ENCODE measurements around the gene RAPGEF1. TPM values are rescaled to one million over a fixed set of nuclear protein-coding genes. Genes with fewer than 3 reads are reported as not detected.
"Not testable (repeated sequence)": the region's sequence is repeated elsewhere in the genome, so short reads cannot be mapped to it uniquely, and the experiment has no call there.

The RAPGEF1 gene
- total RNA-seq, 1 donor from 2014 or later = 76.8 TPM

GRCh38 chr9:131666029-131666428 lies 73.8 kb downstream of the RAPGEF1 start:
- Histone ChIP-seq H3K36me3 (ENCODE audit: insufficient read depth, low read length) (no peaks in the 10 kb centered on the region), H3K27ac (ENCODE audit: low read depth, low read length) (no peak overlapping the region), H3K4me3 (ENCODE audit: insufficient read depth, low read depth, low read length) (no peak overlapping the region), H3K9ac (ENCODE audit: low read length) (no peak overlapping the region), H3K79me2 (ENCODE audit: insufficient read depth, low read length) (peaks cover 27% of the 10 kb centered on the region), H3K9me3 (ENCODE audit: insufficient read depth, low read depth, low read length) (no peaks in the 10 kb centered on the region), H3K4me1 (ENCODE audit: insufficient read depth, low read length) (peaks cover 24% of the 10 kb centered on the region), H3K27me3 (ENCODE audit: insufficient read depth, low read length) (peaks cover 8% of the 10 kb centered on the region), H3K4me2 (ENCODE audit: low read length) (no peak overlapping the region), H4K20me1 (ENCODE audit: insufficient read depth, low read length) (peaks cover 46% of the 10 kb centered on the region), H2AFZ (ENCODE audit: low read depth, low read length) (no peak overlapping the region)
- no peaks in the 10 kb centered on the region for H3K36me3 Mint-ChIP-seq (ENCODE audit: low read depth, unreplicated experiment)
- H3K27me3 Mint-ChIP-seq (ENCODE audit: low read depth, unreplicated experiment) = no peaks in the 10 kb centered on the region
- peak overlapping the region; percentile 64 for H3K27ac Mint-ChIP-seq (ENCODE audit: unreplicated experiment)
- H3K9me3 Mint-ChIP-seq (ENCODE audit: unreplicated experiment) = no peaks in the 10 kb centered on the region
- no peak overlapping the region for H3K4me3 Mint-ChIP-seq (ENCODE audit: unreplicated experiment)
- TF ChIP-seq CTCF (IDR thresholded peaks at IDR 0.05; ENCODE audit: insufficient read depth, low read depth, low read length) (no peak), EZH2 (IDR thresholded peaks at IDR 0.05; ENCODE audit: insufficient read depth, low read length) (no peak)
- DNase-seq (ENCODE audit: low read depth) (no peak), FAIRE-seq (no peak)
- peaks cover 46% of the 10 kb centered on the region for H3K4me1 Mint-ChIP-seq (ENCODE audit: low read depth, unreplicated experiment)

- Histone ChIP-seq H3K27ac (ENCODE audit: low read depth, low read length) (no peak overlapping the region), H3K4me3 (ENCODE audit: insufficient read depth, low read depth, low read length) (no peak overlapping the region), H3K9ac (ENCODE audit: low read length) (no peak overlapping the region), H4K20me1 (ENCODE audit: insufficient read depth, low read length) (peaks cover 23% of the 10 kb centered on the region), H3K79me2 (ENCODE audit: insufficient read depth, low read length) (peaks cover 17% of the 10 kb centered on the region), H3K27me3 (ENCODE audit: insufficient read depth, low read length) (peaks cover 3% of the 10 kb centered on the region), H3K36me3 (ENCODE audit: insufficient read depth, low read length) (no peaks in the 10 kb centered on the region), H3K4me2 (ENCODE audit: low read length) (no peak overlapping the region), H3K9me3 (ENCODE audit: insufficient read depth, low read depth, low read length) (no peaks in the 10 kb centered on the region), H2AFZ (ENCODE audit: low read depth, low read length) (no peak overlapping the region), H3K4me1 (ENCODE audit: insufficient read depth, low read length) (peaks cover 27% of the 10 kb centered on the region)
- DNase-seq (ENCODE audit: low read depth) = no peak
- H3K36me3 Mint-ChIP-seq (ENCODE audit: low read depth, unreplicated experiment) = no peaks in the 10 kb centered on the region
- peaks cover 39% of the 10 kb centered on the region for H3K4me1 Mint-ChIP-seq (ENCODE audit: low read depth, unreplicated experiment)
- no peak overlapping the region for H3K27ac Mint-ChIP-seq (ENCODE audit: unreplicated experiment)
- H3K4me3 Mint-ChIP-seq (ENCODE audit: unreplicated experiment) = no peak overlapping the region
- H3K9me3 Mint-ChIP-seq (ENCODE audit: unreplicated experiment) = no peaks in the 10 kb centered on the region
- TF ChIP-seq EZH2 (IDR thresholded peaks at IDR 0.05; ENCODE audit: insufficient read depth, low read length) (no peak), CTCF (IDR thresholded peaks at IDR 0.05; ENCODE audit: insufficient read depth, low read depth, low read length) (no peak)
- FAIRE-seq = no peak
- no peaks in the 10 kb centered on the region for H3K27me3 Mint-ChIP-seq (ENCODE audit: low read depth, unreplicated experiment)
Observed at GRCh38 chr9:131663288-131663687, 76.6 kb downstream of the RAPGEF1 start.

GRCh38 chr9:131662289-131662621 lies 77.6 kb downstream of the RAPGEF1 start:
- Mint-ChIP-seq H3K4me1 (ENCODE audit: low read depth, unreplicated experiment) (peaks cover 40% of the 10 kb centered on the region), H3K27ac (ENCODE audit: unreplicated experiment) (peak overlapping the region; percentile 47)
- peaks cover 27% of the 10 kb centered on the region for H3K4me1 ChIP-seq (ENCODE audit: insufficient read depth, low read length)
- FAIRE-seq; H3K27me3 ChIP-seq (ENCODE audit: insufficient read depth, low read length); H3K9me3 ChIP-seq (ENCODE audit: insufficient read depth, low read depth, low read length); DNase-seq (ENCODE audit: low read depth); H3K27ac ChIP-seq (ENCODE audit: low read depth, low read length); H3K27me3 Mint-ChIP-seq (ENCODE audit: low read depth, unreplicated experiment); H3K4me3 Mint-ChIP-seq (ENCODE audit: unreplicated experiment); H3K4me3 ChIP-seq (ENCODE audit: insufficient read depth, low read depth, low read length); H3K36me3 Mint-ChIP-seq (ENCODE audit: low read depth, unreplicated experiment); H3K4me2 ChIP-seq (ENCODE audit: low read length); H3K9me3 Mint-ChIP-seq (ENCODE audit: unreplicated experiment); H2AFZ ChIP-seq (ENCODE audit: low read depth, low read length); H3K36me3 ChIP-seq (ENCODE audit: insufficient read depth, low read length); H3K9ac ChIP-seq (ENCODE audit: low read length): not testable (repeated sequence)
- peaks cover 17% of the 10 kb centered on the region for H3K79me2 ChIP-seq (ENCODE audit: insufficient read depth, low read length)
- H4K20me1 ChIP-seq (ENCODE audit: insufficient read depth, low read length) = peaks cover 26% of the 10 kb centered on the region

All from astrocyte (in vitro differentiated cells and primary cell).